K562 (cell line): ENCODE measurements around the gene ATF1. TPM values are rescaled to one million over a fixed set of nuclear protein-coding genes. Genes with fewer than 3 reads are reported as not detected.

ENCODE experiments used
- BMI1 ChIP-seq: fragments of 150-350 bp; IDR thresholded peaks from 2 replicates; pipeline ENCODE4 v1.6.1; 2014; ENCODE audit warnings: low read length
- HDAC8 ChIP-seq: fragments of 450-650 bp; IDR thresholded peaks from 2 replicates; pipeline ENCODE4 v1.6.1; 2016; ENCODE audit warnings: mild to moderate bottlenecking, missing genetic modification characterization, moderate library complexity, missing compliant biosample characterization
- HNRNPUL1 ChIP-seq: fragments of 200-400 bp; formaldehyde crosslinking; IDR thresholded peaks from 2 replicates; pipeline ENCODE4 v1.6.1; 2017; ENCODE audit warnings: low read length
- KDM2B ChIP-seq: fragments of 250-450 bp; sonication (Bioruptor Pico); IDR thresholded peaks from 2 replicates; pipeline ENCODE4 v1.8.0; 2021; ENCODE audit warnings: mild to moderate bottlenecking, moderate library complexity
- NFYB ChIP-seq: IDR thresholded peaks from 2 replicates; pipeline ENCODE4 v1.6.1; 2011; ENCODE audit warnings: mild to moderate bottlenecking, moderate library complexity; ENCODE audit not compliant: insufficient read length; ENCODE audit errors: extremely low read depth
- PBX2 ChIP-seq, 2 experiments: IDR thresholded peaks in 1 of 2; conservative IDR thresholded peaks in 1 of 2; 2 replicates each; pipeline ENCODE4 v1.6.1; 2016; ENCODE audit warnings: low read depth in 2 of 2, mild to moderate bottlenecking in 1 of 2, missing compliant biosample characterization in 1 of 2, missing genetic modification characterization in 1 of 2, moderate library complexity in 1 of 2
- PRDM10 ChIP-seq: fragments of 450-650 bp; IDR thresholded peaks from 2 replicates; pipeline ENCODE4 v1.6.1; 2018; ENCODE audit not compliant: partially characterized antibody
- RBFOX2 ChIP-seq: fragments of 200-400 bp; formaldehyde crosslinking; IDR thresholded peaks from 2 replicates; pipeline ENCODE4 v1.6.1; 2017; ENCODE audit warnings: low read depth, mild to moderate bottlenecking, low read length, moderate library complexity
- TAL1 ChIP-seq: fragments of 450-650 bp; IDR thresholded peaks from 2 replicates; pipeline ENCODE4 v1.6.1; 2016; ENCODE audit warnings: mild to moderate bottlenecking
- TEAD2 ChIP-seq: fragments of 450-650 bp; IDR thresholded peaks from 2 replicates; pipeline ENCODE4 v1.6.1; 2016; ENCODE audit warnings: missing genetic modification characterization, control low read depth, missing compliant biosample characterization
- XRCC3 ChIP-seq: fragments of 450-650 bp; IDR thresholded peaks from 2 replicates; pipeline ENCODE4 v1.6.1; 2017; ENCODE audit warnings: mild to moderate bottlenecking, moderate library complexity
- ZNF224 ChIP-seq: sonication (generic); formaldehyde crosslinking; IDR thresholded peaks from 2 replicates; pipeline ENCODE4 v1.8.0; 2022; ENCODE audit warnings: mild to moderate bottlenecking, missing genetic modification reagents
- ZNF277 ChIP-seq: fragments of 250-450 bp; sonication (Bioruptor Pico); IDR thresholded peaks from 2 replicates; pipeline ENCODE4 v1.8.0; 2022; ENCODE audit warnings: inconsistent platforms, mild to moderate bottlenecking, moderate library complexity, borderline replicate concordance
- ZNF3 ChIP-seq: fragments of 250-450 bp; sonication (Bioruptor Pico); IDR thresholded peaks from 2 replicates; pipeline ENCODE4 v1.5.0; 2021; ENCODE audit warnings: mild to moderate bottlenecking, moderate library complexity
- ZNF592 ChIP-seq: fragments of 450-650 bp; IDR thresholded peaks from 2 replicates; pipeline ENCODE4 v1.6.1; 2017; ENCODE audit warnings: antibody characterized with exemption, mild to moderate bottlenecking
- polyA plus RNA-seq, 8 experiments: library from polyadenylated mRNA; depleted of rRNA in 4 of 8; stranded (reverse) in 5 of 8; unstranded in 3 of 8; fragments of >200 nt; fragmentation: Nextera tagmentation in 2 of 8; fragmentation: Illumina TruSeq in 1 of 8; extraction: Ambion mirVana in 2 of 8; extraction: Trizol in 1 of 8; gene quantifications; 2 replicates each; pipeline versions ENCODE4 v1.2.1 to v1.2.3, GENCODE V29; 2011 to 2014; ENCODE audit warnings: inconsistent platforms in 1 of 8, missing spikeins in 1 of 8
- total RNA-seq, 7 experiments: library from RNA; depleted of rRNA in 6 of 7; stranded (reverse); fragments of >200 nt in 6 of 7; fragmentation: Illumina TruSeq in 2 of 7; extraction: Trizol in 2 of 7; gene quantifications; 2 replicates each; pipeline versions ENCODE4 v1.2.1 to v1.2.3, GENCODE V29; 2011 to 2021; ENCODE audit warnings: low replicate concordance in 1 of 7

ATF1 gene
- total and polyA plus RNA-seq, 9 of the 15 experiments (the other 6 are each of a cell fraction or from before 2014, with no cell fraction given): 19.8 to 83.5 (median 51.4) TPM

- TF ChIP-seq PBX2 (CRISPR knock-in tag; IDR thresholded peaks at IDR 0.05; ENCODE audit: low read depth) (no peak), PBX2 (tag; conservative IDR thresholded peaks at IDR 0.05; ENCODE audit: low read depth) (no peak), TAL1 (peak; percentile 8; the same call in 1 of the 2 replicates), ZNF592 (peak; percentile 59; the same call in 1 of the 2 replicates), PRDM10 (no peak), ZNF3 (CRISPR knock-in tag) (no peak), HDAC8 (tag) (no peak), ZNF224 (CRISPR knock-in tag) (no peak), NFYB (no peak), TEAD2 (tag) (no peak), KDM2B (no peak), HNRNPUL1 (no peak), ZNF277 (CRISPR knock-in tag) (no peak), XRCC3 (no peak), BMI1 (no peak), RBFOX2 (no peak)
Measured at GRCh38 chr12:50765095-50765911, 1.4 kb downstream of the ATF1 start (continued).
